COLO829 (cell line): Measurements from ENCODE around the gene MPDU1.
A peak's percentile ranks its signal among the peaks of the same experiment; 100 is the strongest.

Source experiments
- DNase-seq: peaks from one replicate; pipeline ENCODE4 v3.0.0; 2012; ENCODE audit warnings: low spot score

The MPDU1 gene

DNA sequence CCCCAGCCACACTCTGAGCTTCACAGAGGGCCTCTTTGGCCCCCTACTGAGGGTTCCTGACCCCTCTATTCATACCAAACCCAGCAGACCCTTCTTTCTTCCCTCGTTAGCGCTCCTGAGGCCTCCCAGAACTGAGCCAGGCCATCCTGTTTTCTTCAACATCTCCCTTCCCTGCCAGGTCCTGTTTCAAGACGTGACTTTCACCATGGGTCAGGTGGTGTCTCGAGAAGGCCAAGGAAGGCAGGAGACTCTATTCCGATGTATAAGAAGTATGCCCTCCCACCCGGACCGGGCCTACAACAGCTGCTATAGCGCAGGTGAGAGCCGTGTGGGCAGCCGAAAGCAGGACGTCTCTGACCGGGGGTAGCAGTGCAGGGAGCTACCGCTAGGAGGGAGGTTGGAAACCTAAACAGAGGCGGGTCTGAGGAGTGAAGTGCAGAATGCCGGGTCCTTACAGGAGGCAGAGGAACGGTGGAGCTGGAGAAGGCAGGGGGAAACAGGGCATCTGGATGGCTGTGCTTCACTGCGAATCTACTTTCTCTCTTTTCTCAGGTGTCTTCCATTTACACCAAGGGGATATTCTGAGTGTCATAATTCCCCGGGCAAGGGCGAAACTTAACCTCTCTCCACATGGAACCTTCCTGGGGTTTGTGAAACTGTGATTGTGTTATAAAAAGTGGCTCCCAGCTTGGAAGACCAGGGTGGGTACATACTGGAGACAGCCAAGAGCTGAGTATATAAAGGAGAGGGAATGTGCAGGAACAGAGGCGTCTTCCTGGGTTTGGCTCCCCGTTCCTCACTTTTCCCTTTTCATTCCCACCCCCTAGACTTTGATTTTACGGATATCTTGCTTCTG, 23.3 kb upstream of the MPDU1 start:
- no peak for DNase-seq

DNA sequence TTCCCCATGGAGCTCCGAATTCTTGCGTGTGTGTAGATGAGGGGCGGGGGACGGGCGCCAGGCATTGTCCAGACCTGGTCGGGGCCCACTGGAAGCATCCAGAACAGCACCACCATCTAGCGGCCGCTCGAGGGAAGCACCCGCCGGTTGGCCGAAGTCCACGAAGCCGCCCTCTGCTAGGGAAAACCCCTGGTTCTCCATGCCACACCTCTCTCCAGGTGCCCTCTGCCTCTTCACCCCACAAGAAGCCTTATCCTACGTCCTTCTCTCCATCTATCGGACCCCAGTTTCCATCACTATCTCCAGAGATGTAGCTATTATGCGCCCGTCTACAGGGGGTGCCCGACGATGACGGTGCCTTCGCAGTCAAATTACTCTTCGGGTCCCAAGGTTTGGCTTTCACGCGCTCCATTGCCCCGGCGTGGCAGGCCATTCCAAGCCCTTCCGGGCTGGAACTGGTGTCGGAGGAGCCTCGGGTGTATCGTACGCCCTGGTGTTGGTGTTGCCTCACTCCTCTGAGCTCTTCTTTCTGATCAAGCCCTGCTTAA, 22.6 kb upstream of the MPDU1 start:
- DNase-seq: peak; percentile 95

DNA sequence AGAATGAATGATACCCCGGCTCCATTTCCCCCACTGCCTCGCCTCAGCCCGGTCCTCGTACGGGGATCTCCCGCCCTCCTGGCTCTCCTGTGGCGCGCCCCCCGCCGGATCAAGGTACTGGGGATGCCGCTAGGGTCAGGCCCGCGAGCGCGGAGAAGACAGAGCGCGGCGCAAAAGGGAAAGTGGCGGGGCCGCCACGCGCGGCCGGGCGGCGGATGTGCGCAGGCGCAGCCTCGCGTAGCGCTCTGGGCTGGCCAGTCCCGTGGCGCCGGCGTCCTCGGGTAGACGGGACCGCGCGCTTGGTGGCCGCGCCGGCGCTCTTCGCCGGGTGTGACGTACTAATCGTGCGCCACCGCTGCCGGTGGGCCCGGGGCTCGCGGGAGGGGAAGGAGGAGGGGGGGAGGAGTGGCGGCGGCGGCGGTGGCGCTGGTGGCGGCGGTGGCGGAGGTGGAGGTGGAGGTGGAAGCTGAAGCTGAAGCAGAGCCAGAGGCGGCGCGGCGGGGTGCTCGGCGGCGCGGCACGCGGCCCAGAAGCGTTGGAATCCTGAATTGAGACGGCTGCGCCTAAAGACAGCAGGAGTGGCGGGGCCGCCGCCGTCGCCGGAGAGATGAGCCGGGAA, 22.0 kb upstream of the MPDU1 start, which contains the start of gene SENP3:
Gene SENP3 (plus strand): TSS at position 331 of the 619 bp plus-strand sequence. CDS start 1,158 bp downstream, outside the sequence.
- DNase-seq: peak; percentile 98

DNA sequence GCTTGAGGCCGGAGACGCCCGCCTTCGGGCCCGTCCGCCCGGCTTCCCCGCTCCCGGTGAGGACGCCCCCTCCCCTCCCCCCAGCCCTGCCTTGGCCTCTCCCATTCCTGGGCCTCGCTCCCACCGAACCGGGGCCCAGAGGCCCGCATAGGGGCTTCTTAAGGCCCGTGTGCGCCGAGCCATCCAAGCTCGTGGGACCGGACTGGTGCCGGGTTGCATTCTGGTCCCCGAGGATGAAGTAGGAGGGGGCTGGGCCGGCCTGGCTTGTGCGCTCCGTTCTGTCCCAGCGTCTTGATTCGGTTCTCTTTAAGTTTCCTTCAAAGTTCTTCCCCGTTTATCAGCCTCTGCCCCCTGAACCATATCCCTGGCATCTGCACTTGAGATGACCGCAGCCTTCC, 21.4 kb upstream of the MPDU1 start:
- no peak for DNase-seq

DNA sequence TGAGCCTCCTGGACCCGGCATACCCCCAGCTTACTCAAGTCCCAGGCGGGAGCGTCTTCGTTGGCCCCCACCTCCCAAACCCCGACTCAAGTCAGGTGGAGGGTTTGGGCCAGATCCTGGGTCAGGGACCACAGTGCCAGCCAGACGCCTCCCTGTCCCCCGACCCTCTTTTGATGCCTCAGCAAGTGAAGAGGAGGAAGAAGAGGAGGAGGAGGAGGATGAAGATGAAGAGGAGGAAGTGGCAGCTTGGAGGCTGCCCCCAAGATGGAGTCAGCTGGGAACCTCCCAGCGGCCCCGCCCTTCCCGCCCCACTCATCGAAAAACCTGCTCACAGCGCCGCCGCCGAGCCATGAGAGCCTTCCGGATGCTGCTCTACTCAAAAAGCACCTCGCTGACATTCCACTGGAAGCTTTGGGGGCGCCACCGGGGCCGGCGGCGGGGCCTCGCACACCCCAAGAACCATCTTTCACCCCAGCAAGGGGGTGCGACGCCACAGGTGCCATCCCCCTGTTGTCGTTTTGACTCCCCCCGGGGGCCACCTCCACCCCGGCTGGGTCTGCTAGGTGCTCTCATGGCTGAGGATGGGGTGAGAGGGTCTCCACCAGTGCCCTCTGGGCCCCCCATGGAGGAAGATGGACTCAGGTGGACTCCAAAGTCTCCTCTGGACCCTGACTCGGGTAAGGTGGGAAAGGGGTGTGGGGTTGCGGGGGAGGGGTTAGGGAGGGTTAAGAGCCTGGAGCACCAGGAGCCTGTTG, 20.4 kb upstream of the MPDU1 start:
- DNase-seq: no peak

DNA sequence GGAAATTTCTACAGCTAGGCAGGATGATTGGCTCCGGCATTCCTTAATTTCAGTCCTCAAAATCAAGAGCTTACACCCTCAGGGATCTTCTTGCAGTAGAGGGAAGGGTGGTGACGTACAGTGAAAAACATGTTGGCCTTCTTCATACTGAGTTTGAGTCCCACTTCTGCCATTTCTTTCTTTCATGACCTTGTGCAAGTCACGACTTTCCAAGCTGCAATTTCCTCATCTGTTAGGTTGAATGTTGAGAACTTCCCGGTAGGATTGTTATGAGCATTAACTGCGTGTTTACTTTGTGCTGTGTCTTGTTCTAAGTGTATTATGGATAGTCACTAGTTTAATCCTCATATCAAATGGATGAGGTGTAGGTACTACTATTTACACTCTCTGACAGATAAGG, 14.1 kb upstream of the MPDU1 start:
- no peak for DNase-seq

DNA sequence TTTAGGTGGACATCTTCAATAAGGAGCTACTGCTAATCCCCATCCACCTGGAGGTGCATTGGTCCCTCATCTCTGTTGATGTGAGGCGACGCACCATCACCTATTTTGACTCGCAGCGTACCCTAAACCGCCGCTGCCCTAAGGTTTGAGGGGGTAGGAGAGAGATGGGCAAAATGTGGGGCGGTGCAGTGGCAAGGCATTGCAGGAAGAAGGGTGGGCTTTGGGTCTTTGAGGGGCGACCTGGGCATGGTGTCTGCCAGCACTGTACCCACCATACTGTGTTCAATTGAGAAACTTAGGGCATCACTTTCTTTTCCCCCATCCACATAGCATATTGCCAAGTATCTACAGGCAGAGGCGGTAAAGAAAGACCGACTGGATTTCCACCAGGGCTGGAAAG, 13.3 kb upstream of the MPDU1 start:
- DNase-seq: no peak

DNA sequence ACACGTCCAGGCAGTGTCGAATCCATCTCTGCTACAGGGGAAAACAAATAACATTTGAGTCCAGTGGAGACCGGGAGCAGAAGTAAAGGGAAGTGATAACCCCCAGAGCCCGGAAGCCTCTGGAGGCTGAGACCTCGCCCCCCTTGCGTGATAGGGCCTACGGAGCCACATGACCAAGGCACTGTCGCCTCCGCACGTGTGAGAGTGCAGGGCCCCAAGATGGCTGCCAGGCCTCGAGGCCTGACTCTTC, 11.4 kb upstream of the MPDU1 start:
- no peak for DNase-seq

DNA sequence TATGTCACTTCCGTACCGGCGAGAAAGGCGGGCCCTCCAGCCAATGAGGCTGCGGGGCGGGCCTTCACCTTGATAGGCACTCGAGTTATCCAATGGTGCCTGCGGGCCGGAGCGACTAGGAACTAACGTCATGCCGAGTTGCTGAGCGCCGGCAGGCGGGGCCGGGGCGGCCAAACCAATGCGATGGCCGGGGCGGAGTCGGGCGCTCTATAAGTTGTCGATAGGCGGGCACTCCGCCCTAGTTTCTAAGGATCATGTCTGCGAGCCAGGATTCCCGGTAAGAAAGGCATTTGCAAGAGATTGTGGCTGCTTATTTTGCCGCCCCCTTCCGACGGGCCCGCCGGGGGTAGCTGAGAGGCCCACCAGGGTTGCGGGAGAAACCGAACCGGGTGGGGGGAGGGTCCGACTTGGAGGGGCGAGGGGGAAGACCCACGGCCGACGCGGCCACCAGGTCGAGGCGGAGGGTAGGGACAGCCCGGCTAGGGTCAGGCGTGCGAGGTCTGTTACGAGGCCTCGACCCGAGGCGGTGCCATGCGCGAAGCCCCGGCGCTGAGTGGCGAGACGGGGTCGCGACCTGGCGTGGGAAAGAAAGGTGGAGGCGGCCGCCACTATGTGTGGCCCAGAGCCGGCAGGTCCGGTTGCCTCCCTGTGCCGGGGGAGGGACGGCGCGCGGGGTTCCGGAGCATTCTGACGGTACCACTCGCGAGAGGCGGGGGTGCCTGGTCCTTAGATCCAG, 10.9 kb upstream of the MPDU1 start:
- DNase-seq: peak; percentile 98

DNA sequence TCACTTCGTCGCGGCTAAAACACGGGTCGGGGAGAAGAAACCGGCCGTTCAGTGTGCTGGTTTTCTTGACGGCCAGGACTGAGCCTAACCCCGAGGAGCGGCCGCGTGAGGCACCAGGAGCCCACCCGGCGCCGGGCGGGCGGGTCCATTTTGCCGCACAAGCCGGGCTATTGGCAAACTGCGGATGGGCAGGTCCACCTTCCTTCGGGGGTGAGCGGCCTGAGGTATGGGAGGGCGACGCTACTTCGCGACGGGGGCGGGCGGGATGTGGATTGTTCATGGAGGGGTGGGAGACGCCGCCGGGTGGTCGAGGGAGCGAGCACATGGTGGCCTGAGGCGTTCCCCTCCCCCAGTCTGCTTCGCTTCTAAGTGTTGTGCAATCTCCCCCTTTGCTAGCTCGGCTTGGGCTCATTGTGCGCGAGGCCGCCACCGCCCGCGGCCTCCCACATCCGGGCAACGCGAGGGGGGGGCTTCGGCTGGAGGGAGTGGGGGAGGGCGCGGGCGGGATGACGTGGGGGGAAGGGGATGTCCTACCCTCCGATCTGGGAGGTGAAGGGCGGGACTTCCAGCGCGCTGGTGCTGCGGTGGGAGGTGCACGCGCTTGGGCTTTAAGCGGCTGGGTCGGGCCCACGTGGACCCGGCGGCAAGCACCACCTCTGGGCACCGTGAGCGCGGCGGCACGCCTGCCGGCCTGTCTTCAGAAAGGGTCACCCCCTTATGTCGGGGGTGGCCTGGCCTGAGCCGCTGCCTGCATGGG, 10.2 kb upstream of the MPDU1 start:
- DNase-seq: peak; percentile 88

DNA sequence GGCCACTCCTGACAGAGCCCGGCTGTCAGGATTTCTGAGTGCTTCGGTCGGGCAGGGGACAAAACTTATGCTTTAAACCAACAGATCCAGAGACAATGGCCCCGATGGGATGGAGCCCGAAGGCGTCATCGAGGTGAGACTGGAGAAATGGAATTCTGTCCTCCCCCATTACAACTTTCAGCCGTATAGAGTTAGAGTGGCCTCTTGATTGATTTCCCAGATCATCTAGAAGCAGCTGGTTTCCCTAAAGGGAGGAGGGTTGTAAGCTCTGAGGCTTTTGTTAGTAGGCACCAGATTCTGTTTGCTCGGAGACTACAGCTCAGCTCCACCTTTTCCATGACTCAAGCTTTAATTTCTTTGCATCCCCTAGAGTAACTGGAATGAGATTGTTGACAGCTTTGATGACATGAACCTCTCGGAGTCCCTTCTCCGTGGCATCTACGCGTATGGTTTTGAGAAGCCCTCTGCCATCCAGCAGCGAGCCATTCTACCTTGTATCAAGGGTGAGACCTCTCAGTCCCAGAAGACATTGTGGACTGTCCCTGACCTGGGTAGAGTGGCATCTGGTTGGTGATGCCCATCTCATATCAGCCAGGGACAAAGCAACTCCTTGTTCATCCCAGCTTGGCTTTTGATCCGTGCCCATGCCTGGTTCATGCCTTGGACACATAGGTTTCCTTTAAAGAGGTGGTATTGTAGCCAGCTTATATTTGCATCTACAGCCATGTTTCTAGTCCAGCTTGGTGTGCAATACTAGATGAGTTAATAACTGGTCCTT, 9.3 kb upstream of the MPDU1 start:
- no peak for DNase-seq

DNA sequence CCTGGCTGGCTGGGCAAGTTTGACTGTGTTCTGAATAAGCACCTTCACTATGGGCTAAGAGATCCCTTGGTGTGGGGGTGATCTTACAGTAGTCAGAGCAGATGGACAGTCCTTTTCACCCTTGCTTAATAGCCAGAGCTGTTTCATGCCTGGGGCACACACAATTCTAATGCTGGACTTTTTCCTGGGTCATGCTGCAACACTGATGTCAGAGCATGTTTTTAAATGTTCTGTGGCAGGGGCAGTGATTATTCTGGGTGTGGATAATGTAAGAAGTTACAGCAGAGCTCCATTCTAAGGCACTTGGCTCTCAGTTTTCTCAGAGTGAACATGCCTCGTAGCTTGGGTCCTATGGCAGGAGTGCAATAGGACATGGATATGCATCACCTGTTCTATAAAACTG, 8.2 kb upstream of the MPDU1 start:
- DNase-seq: no peak

DNA sequence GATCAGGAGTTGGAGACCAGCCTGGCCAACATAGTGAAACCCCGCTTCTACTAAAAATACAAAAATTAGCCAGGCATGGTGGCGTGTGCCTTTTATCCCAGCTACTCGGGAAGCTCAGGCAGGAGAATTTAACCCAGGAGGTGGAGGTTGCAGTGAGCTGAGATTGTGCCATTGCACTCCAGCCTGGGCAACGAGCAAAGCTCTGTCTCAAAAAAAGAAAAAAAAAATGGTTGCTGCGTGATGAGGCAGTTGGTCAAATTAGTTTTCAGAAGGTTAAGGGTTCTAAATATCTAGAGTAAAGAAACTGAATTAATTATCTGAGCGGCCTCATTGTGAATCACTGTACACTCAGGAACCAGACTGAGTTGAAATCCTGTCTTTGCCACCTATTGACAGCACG, 7.7 kb upstream of the MPDU1 start:
- no peak for DNase-seq

DNA sequence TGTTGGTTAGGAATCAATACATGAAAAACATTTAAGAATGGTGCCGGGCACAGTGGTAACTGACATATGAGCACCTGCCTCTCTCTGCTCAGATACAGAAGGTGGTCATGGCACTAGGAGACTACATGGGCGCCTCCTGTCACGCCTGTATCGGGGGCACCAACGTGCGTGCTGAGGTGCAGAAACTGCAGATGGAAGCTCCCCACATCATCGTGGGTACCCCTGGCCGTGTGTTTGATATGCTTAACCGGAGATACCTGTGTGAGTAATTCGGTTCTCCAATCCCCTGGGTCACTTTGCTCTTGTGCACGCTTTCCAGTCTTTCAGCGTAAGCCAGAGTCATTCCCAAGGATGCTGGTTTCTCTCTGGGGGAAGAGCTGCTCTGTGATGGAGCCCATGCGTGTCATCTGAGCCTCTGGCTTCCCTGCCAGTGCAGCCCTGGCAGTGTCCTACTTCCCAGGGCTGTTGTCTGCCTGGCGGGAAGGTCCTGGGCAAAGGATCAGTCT, 7.2 kb upstream of the MPDU1 start:
- DNase-seq: no peak

DNA sequence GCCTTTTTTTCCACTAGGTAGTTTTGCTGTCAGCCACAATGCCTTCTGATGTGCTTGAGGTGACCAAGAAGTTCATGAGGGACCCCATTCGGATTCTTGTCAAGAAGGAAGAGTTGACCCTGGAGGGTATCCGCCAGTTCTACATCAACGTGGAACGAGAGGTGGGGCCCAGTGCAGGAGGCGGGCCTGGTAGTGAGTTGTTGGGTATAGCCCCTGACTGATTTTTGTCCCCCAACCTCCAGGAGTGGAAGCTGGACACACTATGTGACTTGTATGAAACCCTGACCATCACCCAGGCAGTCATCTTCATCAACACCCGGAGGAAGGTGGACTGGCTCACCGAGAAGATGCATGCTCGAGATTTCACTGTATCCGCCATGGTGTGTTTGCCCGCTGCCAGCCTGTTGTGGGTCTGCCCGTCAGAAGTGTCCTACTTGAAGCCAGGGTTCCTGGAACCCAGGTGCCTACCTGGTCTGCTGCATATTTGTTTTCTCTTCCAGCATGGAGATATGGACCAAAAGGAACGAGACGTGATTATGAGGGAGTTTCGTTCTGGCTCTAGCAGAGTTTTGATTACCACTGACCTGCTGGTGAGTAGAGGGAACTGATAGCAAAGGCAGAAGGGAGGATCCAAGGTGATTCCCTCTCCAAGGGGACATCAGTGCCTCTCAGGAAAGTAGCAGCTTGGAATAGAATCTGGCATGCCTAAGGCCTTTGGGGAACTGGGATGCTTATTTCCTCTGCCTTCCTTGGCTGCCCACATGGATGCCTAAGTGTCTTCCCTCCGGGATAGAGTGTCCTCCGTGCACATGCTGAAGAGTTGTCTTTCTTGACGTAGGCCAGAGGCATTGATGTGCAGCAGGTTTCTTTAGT, 6.1 kb upstream of the MPDU1 start:
- no peak for DNase-seq

DNA sequence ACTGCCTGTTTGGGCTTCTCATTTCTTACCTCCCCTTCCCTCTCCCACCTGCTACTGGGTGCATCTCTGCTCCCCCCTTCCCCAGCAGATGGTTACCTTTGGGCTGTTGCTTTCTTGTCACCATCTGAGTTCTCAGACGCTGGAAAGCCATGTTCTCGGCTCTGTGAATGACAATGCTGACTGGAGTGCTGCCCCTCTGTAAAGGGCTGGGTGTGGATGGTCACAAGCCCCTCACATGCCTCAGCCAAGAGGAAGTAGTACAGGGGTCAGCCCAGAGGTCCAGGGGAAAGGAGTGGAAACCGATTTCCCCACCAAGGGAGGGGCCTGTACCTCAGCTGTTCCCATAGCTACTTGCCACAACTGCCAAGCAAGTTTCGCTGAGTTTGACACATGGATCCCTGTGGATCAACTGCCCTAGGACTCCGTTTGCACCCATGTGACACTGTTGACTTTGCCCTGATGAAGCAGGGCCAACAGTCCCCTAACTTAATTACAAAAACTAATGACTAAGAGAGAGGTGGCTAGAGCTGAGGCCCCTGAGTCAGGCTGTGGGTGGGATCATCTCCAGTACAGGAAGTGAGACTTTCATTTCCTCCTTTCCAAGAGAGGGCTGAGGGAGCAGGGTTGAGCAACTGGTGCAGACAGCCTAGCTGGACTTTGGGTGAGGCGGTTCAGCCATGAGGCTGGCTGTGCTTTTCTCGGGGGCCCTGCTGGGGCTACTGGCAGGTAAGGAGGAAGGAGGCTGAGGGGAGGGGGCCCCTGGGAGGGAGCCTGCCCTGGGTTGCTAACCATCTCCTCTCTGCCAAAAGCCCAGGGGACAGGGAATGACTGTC, 4.4 kb upstream of the MPDU1 start, which contains the start of gene CD68:
Gene CD68 (plus strand): TSS at position 638 of the 833 bp plus-strand sequence. CDS start 40 bp downstream, at position 678.
- DNase-seq: peak; percentile 78

DNA sequence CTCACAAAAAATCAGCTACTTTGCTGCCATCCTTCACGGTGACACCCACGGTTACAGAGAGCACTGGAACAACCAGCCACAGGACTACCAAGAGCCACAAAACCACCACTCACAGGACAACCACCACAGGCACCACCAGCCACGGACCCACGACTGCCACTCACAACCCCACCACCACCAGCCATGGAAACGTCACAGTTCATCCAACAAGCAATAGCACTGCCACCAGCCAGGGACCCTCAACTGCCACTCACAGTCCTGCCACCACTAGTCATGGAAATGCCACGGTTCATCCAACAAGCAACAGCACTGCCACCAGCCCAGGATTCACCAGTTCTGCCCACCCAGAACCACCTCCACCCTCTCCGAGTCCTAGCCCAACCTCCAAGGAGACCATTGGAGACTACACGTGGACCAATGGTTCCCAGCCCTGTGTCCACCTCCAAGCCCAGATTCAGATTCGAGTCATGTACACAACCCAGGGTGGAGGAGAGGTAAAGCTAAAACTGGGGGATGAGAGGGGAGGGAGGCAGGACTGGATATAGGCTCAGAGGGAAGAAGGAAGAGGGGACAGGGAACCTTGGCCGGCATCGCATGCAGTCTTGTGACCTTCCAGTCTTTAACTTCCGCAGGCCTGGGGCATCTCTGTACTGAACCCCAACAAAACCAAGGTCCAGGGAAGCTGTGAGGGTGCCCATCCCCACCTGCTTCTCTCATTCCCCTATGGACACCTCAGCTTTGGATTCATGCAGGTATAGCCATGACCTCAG, 3.6 kb upstream of the MPDU1 start:
- DNase-seq: no peak
